Colonic mucosa (tissue), 4 donors: ENCODE data around the gene NUP133. TPM values are rescaled to one million over a fixed set of nuclear protein-coding genes. Genes with fewer than 3 reads are reported as not detected.

Experiments used
- DNase-seq: peaks from one replicate; pipeline ENCODE4 v3.0.0-alpha.2; 2020
- H3K27ac ChIP-seq: fragments of 200-600 bp; one replicate; pipeline ENCODE4 v1.8.0; 2021
- H3K27me3 ChIP-seq: fragments of 200-600 bp; one replicate; pipeline ENCODE4 v1.8.0; 2021
- H3K36me3 ChIP-seq: fragments of 200-600 bp; one replicate; pipeline ENCODE4 v1.8.0; 2021
- H3K4me1 ChIP-seq: fragments of 200-600 bp; one replicate; pipeline ENCODE4 v1.8.0; 2021; ENCODE audit warnings: mild to moderate bottlenecking
- H3K4me3 ChIP-seq: fragments of 200-600 bp; one replicate; pipeline ENCODE4 v1.8.0; 2021
- H3K9ac ChIP-seq, 2 donors: one replicate each; pipeline ENCODE4 v1.7.0; 2013; ENCODE audit warnings: control low read depth in 2 of 2, low read depth in 2 of 2, low read length in 2 of 2
- H3K9me3 ChIP-seq: fragments of 200-600 bp; one replicate; pipeline ENCODE4 v1.8.0; 2021
- CTCF ChIP-seq: fragments of 200-600 bp; IDR thresholded peaks from one replicate; pipeline ENCODE4 v1.8.0; 2022; ENCODE audit warnings: antibody characterized with exemption, mild to moderate bottlenecking
- intact Hi-C: fragments of 100-400 bp; cut with DNase I; formaldehyde crosslinking; loops from one replicate; pipeline ENCODE4 v1.14.1; 2022
- total RNA-seq, 2 donors: library from RNA; stranded (reverse); fragmentation: NEBNext Ultra II Directional in 1 of 2; extraction: Animal tissue kit (Norgen Biotek cat#: 25700) in 1 of 2; gene quantifications; one replicate each; pipeline ENCODE4 v1.2.1, GENCODE V29; 2021
- donor health status: healthy.
- donor health status: DM: no; HTN: no; CAD: no.
- donor health status: DM: no; HTN: no; CAD: no.

Gene NUP133
- total RNA-seq, 2 donors from 2014 or later: 25.9 to 37.8 TPM

GRCh38 chr1:229437443-229437842, 70.7 kb downstream of the NUP133 start:
- Histone ChIP-seq H3K27me3 (peaks cover 31% of the 10 kb centered on the region), H3K9me3 (no peaks in the 10 kb centered on the region), H3K4me3 (no peak overlapping the region), H3K9ac (no peak overlapping the region), H3K4me1 (no peaks in the 10 kb centered on the region), H3K36me3 (no peaks in the 10 kb centered on the region), H3K27ac (no peak overlapping the region)
- TF ChIP-seq CTCF: no peak
- DNase-seq: no peak
- intact Hi-C loops: no loop called here

- H3K27me3 ChIP-seq: peaks cover 44% of the 10 kb centered on the region
- intact Hi-C loops: no loop called here
- no peaks in the 10 kb centered on the region for H3K9me3 ChIP-seq
- no peak for DNase-seq
- H3K4me1 ChIP-seq: peaks cover 7% of the 10 kb centered on the region
- H3K4me3 ChIP-seq: no peak overlapping the region
- no peaks in the 10 kb centered on the region for H3K36me3 ChIP-seq
- H3K27ac ChIP-seq: no peak overlapping the region
- no peak overlapping the region for H3K9ac ChIP-seq
- no peak for TF ChIP-seq CTCF
Observed at GRCh38 chr1:229436201-229436600, 71.9 kb downstream of the NUP133 start.

GRCh38 chr1:229434641-229435051, 73.5 kb downstream of the NUP133 start:
- H3K4me1 ChIP-seq: peaks cover 7% of the 10 kb centered on the region
- no peak overlapping the region for H3K4me3 ChIP-seq
- intact Hi-C loops: no loop called here
- no peak overlapping the region for H3K9ac ChIP-seq
- peaks cover 54% of the 10 kb centered on the region for H3K27me3 ChIP-seq
- no peaks in the 10 kb centered on the region for H3K36me3 ChIP-seq
- no peak for DNase-seq
- no peak for TF ChIP-seq CTCF
- no peaks in the 10 kb centered on the region for H3K9me3 ChIP-seq
- no peak overlapping the region for H3K27ac ChIP-seq

- Histone ChIP-seq H3K9me3 (no peaks in the 10 kb centered on the region), H3K27me3 (peaks cover 58% of the 10 kb centered on the region), H3K36me3 (no peaks in the 10 kb centered on the region), H3K4me1 (peaks cover 7% of the 10 kb centered on the region), H3K9ac (no peak within 1 kb of the TSS), H3K27ac (no peak within 1 kb of the TSS), H3K4me3 (no peak within 1 kb of the TSS)
- TF ChIP-seq CTCF: no peak
- intact Hi-C loops: no loop called here
- DNase-seq: no peak
Observed at GRCh38 chr1:229434005-229434640, 74.0 kb downstream of the NUP133 start, which contains the start of gene ACTA1. TSS of gene ACTA1 (minus strand) at chr1:229434094. CDS start at chr1:229433115, 979 bp downstream.

GRCh38 chr1:229433364-229434004, 74.7 kb downstream of the NUP133 start:
- intact Hi-C loops: no loop called here

More at GRCh38 chr1:229433364-229434004, 74.7 kb downstream of the NUP133 start:
- Histone ChIP-seq H3K27ac (no peak overlapping the region), H3K4me3 (no peak overlapping the region), H3K4me1 (peaks cover 7% of the 10 kb centered on the region), H3K9me3 (no peaks in the 10 kb centered on the region), H3K27me3 (peaks cover 58% of the 10 kb centered on the region), H3K36me3 (no peaks in the 10 kb centered on the region), H3K9ac (no peak overlapping the region)
- no peak for TF ChIP-seq CTCF
- no peak for DNase-seq
